D341Med (cell line): ENCODE measurements around the gene COL15A1.

Experiments
- DNase-seq: peaks from one replicate; pipeline ENCODE4 v3.0.0; 2012; ENCODE audit warnings: low spot score

COL15A1 gene

GRCh38 chr9:99037769-99038483 is 94.2 kb downstream of the COL15A1 start:
- DNase-seq, result no peak

- no peak for DNase-seq
Observed at GRCh38 chr9:99038484-99038820, 94.7 kb downstream of the COL15A1 start.

GRCh38 chr9:99039505-99040182 is 95.9 kb downstream of the COL15A1 start:
- no peak for DNase-seq

GRCh38 chr9:99040251-99040900 is 96.7 kb downstream of the COL15A1 start:
- no peak for DNase-seq

GRCh38 chr9:99040911-99041582 is 97.3 kb downstream of the COL15A1 start:
- no peak for DNase-seq

GRCh38 chr9:99041618-99042017 is 97.9 kb downstream of the COL15A1 start:
- no peak for DNase-seq

- no peak for DNase-seq
Observed at GRCh38 chr9:99042620-99043019, 98.9 kb downstream of the COL15A1 start.

- no peak for DNase-seq
Observed at GRCh38 chr9:99044827-99045226, 101.1 kb downstream of the COL15A1 start.

- DNase-seq, result no peak
Observed at GRCh38 chr9:99046068-99046467, 102.4 kb downstream of the COL15A1 start.

- no peak for DNase-seq
Observed at GRCh38 chr9:99046542-99047071, 102.9 kb downstream of the COL15A1 start.

- no peak for DNase-seq
Observed at GRCh38 chr9:99049228-99049627, 105.5 kb downstream of the COL15A1 start.

GRCh38 chr9:99049641-99050040 is 105.9 kb downstream of the COL15A1 start:
- DNase-seq, result no peak

- no peak for DNase-seq
Observed at GRCh38 chr9:99050292-99050911, 106.7 kb downstream of the COL15A1 start.

GRCh38 chr9:99050924-99051323 is 107.2 kb downstream of the COL15A1 start:
- no peak for DNase-seq

GRCh38 chr9:99051406-99051805 is 107.7 kb downstream of the COL15A1 start:
- DNase-seq, result no peak

- DNase-seq, result no peak
Observed at GRCh38 chr9:99051851-99052250, 108.1 kb downstream of the COL15A1 start.

- no peak for DNase-seq
Observed at GRCh38 chr9:99052815-99053715, 109.4 kb downstream of the COL15A1 start.

- DNase-seq, result no peak
Observed at GRCh38 chr9:99054581-99054980, 110.9 kb downstream of the COL15A1 start.

- no peak for DNase-seq
Observed at GRCh38 chr9:99055384-99055783, 111.7 kb downstream of the COL15A1 start.

GRCh38 chr9:99056186-99056585 is 112.5 kb downstream of the COL15A1 start:
- no peak for DNase-seq
